ENCODE data around the gene B3GNT7. TPM values are rescaled to one million over a fixed set of nuclear protein-coding genes. Genes with fewer than 3 reads are reported as not detected.

The B3GNT7 gene
- total RNA-seq, 4 donors from 2014 or later, result 3.0 to 5.7 (median 3.6) TPM

DNA sequence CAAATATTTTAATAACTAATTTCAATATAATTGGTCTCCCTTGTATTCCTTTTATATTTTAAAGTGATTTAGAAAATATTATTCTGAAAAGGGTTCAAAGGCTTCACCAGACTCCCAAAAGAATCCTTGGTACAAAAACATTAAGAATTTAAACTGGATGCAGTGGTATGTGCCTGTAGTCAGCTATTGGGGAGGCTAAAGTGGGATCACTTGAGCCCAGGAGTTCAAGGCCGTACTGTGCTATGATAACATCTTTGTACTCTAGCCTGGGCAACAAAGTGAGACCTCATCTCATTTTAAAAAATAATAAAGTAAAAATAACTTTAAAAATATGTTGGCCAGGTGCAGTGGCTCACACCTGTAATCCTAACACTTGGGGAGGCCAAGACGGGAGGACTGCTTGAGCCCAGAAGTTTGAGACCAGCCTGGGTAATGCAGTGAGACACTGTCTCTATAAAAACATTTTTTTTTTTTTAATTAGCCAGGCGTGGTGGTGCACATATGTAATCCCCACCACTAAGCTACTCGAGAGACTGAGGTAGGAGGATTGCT lies 54.1 kb downstream of the B3GNT7 start:
- peaks cover 0 to 22% of the 10 kb centered on the region in 2 donors for H3K36me3 ChIP-seq
- H3K27ac ChIP-seq, result no peak overlapping the region
- no peak overlapping the region for H3K4me3 ChIP-seq
- no peak for TF ChIP-seq POLR2AphosphoS5 (IDR thresholded peaks at IDR 0.05)
- TF ChIP-seq CTCF (IDR thresholded peaks at IDR 0.05), result no peak
- TF ChIP-seq POLR2A (IDR thresholded peaks at IDR 0.05), result no peak
- no peak for TF ChIP-seq EP300 (IDR thresholded peaks at IDR 0.05)
- H3K4me1 ChIP-seq, result peaks cover 0 to 24% (median 0%) of the 10 kb centered on the region in 3 donors
- no peak for ATAC-seq
- no peaks in the 10 kb centered on the region for H3K27me3 ChIP-seq
- WGBS, 2 donors (ENCODE audit: low coverage in 1 of 2), result 84% methylated on average over 4 of the region's 4 CpGs
- H3K9me3 ChIP-seq, result no peaks in the 10 kb centered on the region

DNA sequence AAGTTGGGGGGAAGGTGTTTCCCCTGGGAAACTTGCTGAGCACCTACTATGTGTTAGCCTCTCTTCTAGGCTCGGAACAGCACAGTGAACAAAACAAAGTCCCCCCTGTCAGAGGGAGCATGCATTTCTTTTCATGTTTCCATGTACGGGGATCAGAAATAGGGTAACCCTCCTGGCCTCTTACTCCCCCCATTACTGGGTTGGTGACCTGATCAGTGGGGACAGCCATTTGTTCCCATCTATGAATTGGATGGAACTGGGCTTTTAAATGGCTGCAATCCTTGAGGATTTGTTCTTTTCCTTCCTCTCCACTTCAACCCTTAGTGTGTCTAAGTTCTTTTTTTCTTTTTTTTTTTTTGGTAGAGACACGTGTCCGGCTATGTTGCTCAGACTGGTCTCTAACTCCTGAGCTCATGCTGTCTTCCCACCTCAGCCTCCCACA lies 55.1 kb downstream of the B3GNT7 start:
- TF ChIP-seq EP300 (IDR thresholded peaks at IDR 0.05), result no peak
- no peak for TF ChIP-seq POLR2AphosphoS5 (IDR thresholded peaks at IDR 0.05)
- 92 to 94% methylated on average over 2 to 4 of the region's 4 CpGs for WGBS, 2 donors (ENCODE audit: low coverage in 1 of 2)
- Histone ChIP-seq H3K9me3 (no peaks in the 10 kb centered on the region), H3K4me1 (peaks cover 0 to 24% (median 0%) of the 10 kb centered on the region in 3 donors), H3K27ac (no peak overlapping the region), H3K27me3 (no peaks in the 10 kb centered on the region), H3K4me3 (no peak overlapping the region), H3K36me3 (peaks cover 8 to 32% of the 10 kb centered on the region in 2 donors)
- no peak for ATAC-seq

Small RNA genes within 50 kb of the gene (small RNA-seq; reads per million reads assigned to genes)
- gene MIR4777, result 0 reads per million in 4 donors

Other genes with a start within 250 kb of the B3GNT7 start
- gene ARMC9, start 197.1 kb upstream of the B3GNT7 start, total RNA-seq, result 100 to 1,000 TPM in 3 of 4 donors, 10 to 100 TPM in 1; 69.6 to 298 (median 152) TPM
- 100 to 1,000 TPM; 106 to 163 (median 147) TPM for gene NCL, start 68.8 kb downstream of the B3GNT7 start, total RNA-seq
- gene NMUR1, start 134.7 kb downstream of the B3GNT7 start, total RNA-seq, result 1 to 10 TPM; 2.2 to 7.0 (median 4.7) TPM
- gene TEX44, start 197.2 kb downstream of the B3GNT7 start, total RNA-seq, result not detected